Measurements from ENCODE around the gene ACTN1.

GRCh38 chr14:68973639-68974038, 5.5 kb downstream of the ACTN1 start:
- TF ChIP-seq CTCF (IDR thresholded peaks at IDR 0.05): no peak
- TF ChIP-seq POLR2A (IDR thresholded peaks at IDR 0.05; ENCODE audit: low read depth): no peak
- no peak for TF ChIP-seq POLR2AphosphoS5 (IDR thresholded peaks at IDR 0.05)
- no peak for TF ChIP-seq EP300 (IDR thresholded peaks at IDR 0.05)

Data from esophagus muscularis mucosa (tissue), 4 donors.